KMS-11 (cell line): ENCODE data around the gene PGAM2.

ENCODE experiments used
- H2AFZ ChIP-seq: fragments of 200-600 bp; sonication (generic); 2 replicates; pipeline ENCODE4 v1.6.1; 2016; ENCODE audit warnings: antibody characterized with exemption, mixed run types, low read depth
- H3K27ac ChIP-seq: fragments of 200-600 bp; sonication (generic); 2 replicates; pipeline ENCODE4 v1.6.1; 2016; ENCODE audit warnings: mild to moderate bottlenecking, mixed run types
- H3K27me3 ChIP-seq: fragments of 200-600 bp; sonication (generic); 2 replicates; pipeline ENCODE4 v1.6.1; 2017; ENCODE audit warnings: mild to moderate bottlenecking, low read depth, mixed run types, moderate library complexity; ENCODE audit not compliant: insufficient read depth
- H3K36me3 ChIP-seq: fragments of 200-600 bp; sonication (generic); 2 replicates; pipeline ENCODE4 v1.6.1; 2017; ENCODE audit warnings: mild to moderate bottlenecking, mixed run types; ENCODE audit not compliant: insufficient read depth
- H3K4me1 ChIP-seq: fragments of 200-600 bp; sonication (generic); 2 replicates; pipeline ENCODE4 v1.6.1; 2016; ENCODE audit warnings: mild to moderate bottlenecking, low read depth, mixed run types; ENCODE audit not compliant: poor library complexity, severe bottlenecking
- H3K4me2 ChIP-seq: fragments of 200-600 bp; sonication (generic); 2 replicates; pipeline ENCODE4 v1.7.0; 2016; ENCODE audit warnings: mild to moderate bottlenecking, mixed run types
- H3K4me3 ChIP-seq: fragments of 200-600 bp; sonication (generic); IDR thresholded peaks from 2 replicates; pipeline ENCODE4 v1.6.1; 2017; ENCODE audit warnings: low read depth, low read length, mixed read lengths; ENCODE audit not compliant: insufficient read depth
- H3K79me2 ChIP-seq: fragments of 200-600 bp; sonication (generic); 2 replicates; pipeline ENCODE4 v1.6.1; 2016; ENCODE audit warnings: low read depth, mixed run types; ENCODE audit not compliant: insufficient read depth
- H3K9ac ChIP-seq: fragments of 200-600 bp; sonication (generic); 2 replicates; pipeline ENCODE4 v1.6.1; 2016; ENCODE audit warnings: mild to moderate bottlenecking, mixed run types
- H4K20me1 ChIP-seq: fragments of 200-600 bp; sonication (generic); 2 replicates; pipeline ENCODE4 v1.6.1; 2016; ENCODE audit warnings: mild to moderate bottlenecking, mixed run types; ENCODE audit not compliant: insufficient read depth
- CTCF ChIP-seq: fragments of 200-600 bp; sonication (generic); conservative IDR thresholded peaks from 2 replicates; pipeline ENCODE4 v1.6.1; 2017; ENCODE audit warnings: low read depth, mild to moderate bottlenecking, antibody characterized with exemption, low read length, moderate library complexity, mixed read lengths

PGAM2 gene

GRCh38 chr7:44063547-44063893 is 1.8 kb downstream of the PGAM2 start:
- Histone ChIP-seq H3K4me2 (no peak overlapping the region), H3K4me1 (no peaks in the 10 kb centered on the region), H3K27ac (no peak overlapping the region), H3K27me3 (no peaks in the 10 kb centered on the region), H3K36me3 (peaks cover 2% of the 10 kb centered on the region; the same call in 1 of the 2 replicates), H4K20me1 (no peaks in the 10 kb centered on the region), H3K9ac (no peak overlapping the region), H3K79me2 (no peaks in the 10 kb centered on the region), H2AFZ (no peak overlapping the region), H3K4me3 (no peak overlapping the region)
- no peak for TF ChIP-seq CTCF

GRCh38 chr7:44062903-44063295 is 2.5 kb downstream of the PGAM2 start:
- H3K27me3 ChIP-seq, result no peaks in the 10 kb centered on the region
- H3K4me3 ChIP-seq, result no peak overlapping the region
- no peaks in the 10 kb centered on the region for H3K4me1 ChIP-seq
- no peak overlapping the region for H2AFZ ChIP-seq
- no peaks in the 10 kb centered on the region for H4K20me1 ChIP-seq
- peaks cover 2% of the 10 kb centered on the region; the same call in 1 of the 2 replicates for H3K36me3 ChIP-seq
- no peaks in the 10 kb centered on the region for H3K79me2 ChIP-seq
- no peak for TF ChIP-seq CTCF
- no peak overlapping the region for H3K4me2 ChIP-seq
- H3K27ac ChIP-seq, result no peak overlapping the region
- H3K9ac ChIP-seq, result no peak overlapping the region

GRCh38 chr7:44062180-44062902 is 3.0 kb downstream of the PGAM2 start:
- no peak overlapping the region for H3K4me3 ChIP-seq
- H3K27ac ChIP-seq, result no peak overlapping the region
- H3K36me3 ChIP-seq, result peaks cover 2% of the 10 kb centered on the region; the same call in 1 of the 2 replicates
- no peak overlapping the region for H3K4me2 ChIP-seq
- H3K4me1 ChIP-seq, result no peaks in the 10 kb centered on the region
- H4K20me1 ChIP-seq, result no peaks in the 10 kb centered on the region
- H2AFZ ChIP-seq, result no peak overlapping the region
- H3K79me2 ChIP-seq, result no peaks in the 10 kb centered on the region
- no peak overlapping the region for H3K9ac ChIP-seq
- no peaks in the 10 kb centered on the region for H3K27me3 ChIP-seq
- TF ChIP-seq CTCF, result no peak

GRCh38 chr7:44061645-44062179 is 3.7 kb downstream of the PGAM2 start:
- H2AFZ ChIP-seq, result no peak overlapping the region
- H3K36me3 ChIP-seq, result peaks cover 2% of the 10 kb centered on the region; the same call in 1 of the 2 replicates
- no peak for TF ChIP-seq CTCF
- H3K27ac ChIP-seq, result no peak overlapping the region
- no peak overlapping the region for H3K9ac ChIP-seq
- H3K4me1 ChIP-seq, result no peaks in the 10 kb centered on the region
- H3K4me3 ChIP-seq, result no peak overlapping the region
- H3K79me2 ChIP-seq, result no peaks in the 10 kb centered on the region
- H3K27me3 ChIP-seq, result no peaks in the 10 kb centered on the region
- H3K4me2 ChIP-seq, result no peak overlapping the region
- no peaks in the 10 kb centered on the region for H4K20me1 ChIP-seq
